GM11168 (cell line): ENCODE data around the gene CACUL1.

Source experiments
- in situ Hi-C: fragments of 300-500 bp; cut with MboI; formaldehyde crosslinking; loops from one replicate; pipeline ENCODE4 v1.12.0; 2022; ENCODE audit warnings: low sequenced_read_pairs; ENCODE audit not compliant: unreplicated experiment

The CACUL1 gene

GRCh38 chr10:118737603-118738302 lies 17.0 kb downstream of the CACUL1 start:
- in situ Hi-C loops, result no loop called here

GRCh38 chr10:118735294-118735693 lies 19.5 kb downstream of the CACUL1 start:
- in situ Hi-C loops, result no loop called here

GRCh38 chr10:118734475-118734874 lies 20.3 kb downstream of the CACUL1 start:
- in situ Hi-C loops, result no loop called here

GRCh38 chr10:118732245-118733165 lies 22.3 kb downstream of the CACUL1 start:
- in situ Hi-C loops, result no loop called here

GRCh38 chr10:118730756-118731456 lies 23.9 kb downstream of the CACUL1 start:
- in situ Hi-C loops, result no loop called here

GRCh38 chr10:118729641-118730258 lies 25.0 kb downstream of the CACUL1 start:
- in situ Hi-C loops, result loop anchor here (10.0 kb wide), 1 partner anchor 165 kb away; no protein-coding TSS in a partner anchor

- in situ Hi-C loops, result loop anchor here (10.0 kb wide), 1 partner anchor 164 kb away; no protein-coding TSS in a partner anchor
Observed at GRCh38 chr10:118729200-118729599, 25.6 kb downstream of the CACUL1 start.

GRCh38 chr10:118725886-118726500 lies 28.8 kb downstream of the CACUL1 start:
- in situ Hi-C loops, result loop anchor here (10.0 kb wide), 1 partner anchor 161 kb away; no protein-coding TSS in a partner anchor

GRCh38 chr10:118723466-118723865 lies 31.3 kb downstream of the CACUL1 start:
- in situ Hi-C loops, result loop anchor here (10.0 kb wide), 1 partner anchor 159 kb away; no protein-coding TSS in a partner anchor

GRCh38 chr10:118721539-118721876 lies 33.3 kb downstream of the CACUL1 start:
- in situ Hi-C loops, result loop anchor here (10.0 kb wide), 1 partner anchor 157 kb away; no protein-coding TSS in a partner anchor

GRCh38 chr10:118720685-118721538 lies 33.9 kb downstream of the CACUL1 start:
- in situ Hi-C loops, result loop anchor here (10.0 kb wide), 1 partner anchor 156 kb away; no protein-coding TSS in a partner anchor

- in situ Hi-C loops, result no loop called here
Observed at GRCh38 chr10:118714366-118714765, 40.4 kb downstream of the CACUL1 start.

GRCh38 chr10:118712930-118713634 lies 41.7 kb downstream of the CACUL1 start:
- in situ Hi-C loops, result no loop called here

GRCh38 chr10:118712080-118712479 lies 42.7 kb downstream of the CACUL1 start:
- in situ Hi-C loops, result no loop called here

- in situ Hi-C loops, result no loop called here
Observed at GRCh38 chr10:118710487-118710886, 44.3 kb downstream of the CACUL1 start.

- in situ Hi-C loops, result no loop called here
Observed at GRCh38 chr10:118708571-118708970, 46.2 kb downstream of the CACUL1 start.

- in situ Hi-C loops, result no loop called here
Observed at GRCh38 chr10:118704711-118705110, 50.1 kb downstream of the CACUL1 start.
